ENCODE results near the gene COL1A1.

Gene COL1A1

GRCh38 chr17:50141026-50141744 is 60.2 kb downstream of the COL1A1 start:
- DNase-seq (ENCODE audit: low spot score), result no peak

- peak; percentile 96 for DNase-seq (ENCODE audit: low spot score)
Measured at GRCh38 chr17:50139950-50140885, 61.2 kb downstream of the COL1A1 start.

GRCh38 chr17:50139185-50139783 is 62.1 kb downstream of the COL1A1 start:
- no peak for DNase-seq (ENCODE audit: low spot score)

GRCh38 chr17:50137042-50137441 is 64.4 kb downstream of the COL1A1 start:
- no peak for DNase-seq (ENCODE audit: low spot score)

GRCh38 chr17:50136096-50136687 is 65.2 kb downstream of the COL1A1 start:
- no peak for DNase-seq (ENCODE audit: low spot score)

GRCh38 chr17:50135316-50136095 is 65.9 kb downstream of the COL1A1 start:
- no peak for DNase-seq (ENCODE audit: low spot score)

- no peak for DNase-seq (ENCODE audit: low spot score)
Measured at GRCh38 chr17:50134206-50135110, 67.0 kb downstream of the COL1A1 start.

- no peak for DNase-seq (ENCODE audit: low spot score)
Measured at GRCh38 chr17:50133769-50134099, 67.7 kb downstream of the COL1A1 start.

Measured in HuH-7.5 (cell line).